ENCODE results near the gene CXCR4.
A peak's percentile ranks its signal among the peaks of the same experiment; 100 is the strongest.

The CXCR4 gene

DNA sequence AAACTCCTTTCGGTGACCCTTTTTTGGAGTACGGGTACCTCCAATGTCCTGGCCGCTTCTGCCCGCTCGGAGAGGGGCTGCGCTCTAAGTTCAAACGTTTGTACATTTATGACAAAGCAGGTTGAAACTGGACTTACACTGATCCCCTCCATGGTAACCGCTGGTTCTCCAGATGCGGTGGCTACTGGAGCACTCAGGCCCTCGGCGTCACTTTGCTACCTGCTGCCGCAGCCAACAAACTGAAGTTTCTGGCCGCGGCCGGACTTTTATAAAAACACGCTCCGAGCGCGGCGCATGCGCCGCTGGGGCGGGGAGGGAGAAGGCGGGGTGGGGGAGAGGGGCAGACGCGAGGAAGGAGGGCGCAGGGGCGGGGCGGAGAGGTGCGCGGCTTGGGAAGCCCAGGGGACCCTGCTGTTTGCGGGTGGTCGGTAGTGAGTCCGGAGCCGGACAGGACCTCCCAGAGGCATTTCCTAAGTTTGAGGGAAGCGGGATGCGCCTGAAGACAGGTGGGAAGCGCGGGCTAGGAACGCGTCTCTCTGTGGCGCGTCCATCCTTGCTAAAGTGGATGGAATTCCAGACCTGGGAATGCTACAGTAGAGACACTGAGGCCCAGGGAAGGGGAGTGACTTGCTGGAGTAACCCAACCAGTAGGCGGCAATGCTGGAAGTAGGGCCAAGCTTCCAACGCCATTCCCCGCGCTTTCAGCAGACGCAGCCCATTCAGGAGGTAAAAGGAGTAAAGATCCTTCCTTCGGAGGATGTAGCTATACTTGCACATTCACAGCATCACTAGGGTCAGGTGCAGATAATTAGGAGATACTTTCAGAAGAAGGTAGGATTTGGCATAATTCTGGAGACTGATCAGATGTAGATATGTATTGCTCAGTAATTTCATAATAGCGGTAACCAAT is at the start of gene CXCR4:
Gene CXCR4 (minus strand): TSS at position 241 of the 910 bp plus-strand sequence. CDS start 89 bp downstream, at position 152.
- H3K4me3 ChIP-seq (ENCODE audit: low read depth, low read length): peak within 1 kb of the TSS; percentile 80
- TF ChIP-seq, protein P1, sequence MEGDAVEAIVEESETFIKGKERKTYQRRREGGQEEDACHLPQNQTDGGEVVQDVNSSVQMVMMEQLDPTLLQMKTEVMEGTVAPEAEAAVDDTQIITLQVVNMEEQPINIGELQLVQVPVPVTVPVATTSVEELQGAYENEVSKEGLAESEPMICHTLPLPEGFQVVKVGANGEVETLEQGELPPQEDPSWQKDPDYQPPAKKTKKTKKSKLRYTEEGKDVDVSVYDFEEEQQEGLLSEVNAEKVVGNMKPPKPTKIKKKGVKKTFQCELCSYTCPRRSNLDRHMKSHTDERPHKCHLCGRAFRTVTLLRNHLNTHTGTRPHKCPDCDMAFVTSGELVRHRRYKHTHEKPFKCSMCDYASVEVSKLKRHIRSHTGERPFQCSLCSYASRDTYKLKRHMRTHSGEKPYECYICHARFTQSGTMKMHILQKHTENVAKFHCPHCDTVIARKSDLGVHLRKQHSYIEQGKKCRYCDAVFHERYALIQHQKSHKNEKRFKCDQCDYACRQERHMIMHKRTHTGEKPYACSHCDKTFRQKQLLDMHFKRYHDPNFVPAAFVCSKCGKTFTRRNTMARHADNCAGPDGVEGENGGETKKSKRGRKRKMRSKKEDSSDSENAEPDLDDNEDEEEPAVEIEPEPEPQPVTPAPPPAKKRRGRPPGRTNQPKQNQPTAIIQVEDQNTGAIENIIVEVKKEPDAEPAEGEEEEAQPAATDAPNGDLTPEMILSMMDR (IDR thresholded peaks at IDR 0.05; ENCODE audit: insufficient read depth, low read depth, low read length, missing control alignments): no peak
- DNase-seq (ENCODE audit: low read depth): peak; percentile 77

DNA sequence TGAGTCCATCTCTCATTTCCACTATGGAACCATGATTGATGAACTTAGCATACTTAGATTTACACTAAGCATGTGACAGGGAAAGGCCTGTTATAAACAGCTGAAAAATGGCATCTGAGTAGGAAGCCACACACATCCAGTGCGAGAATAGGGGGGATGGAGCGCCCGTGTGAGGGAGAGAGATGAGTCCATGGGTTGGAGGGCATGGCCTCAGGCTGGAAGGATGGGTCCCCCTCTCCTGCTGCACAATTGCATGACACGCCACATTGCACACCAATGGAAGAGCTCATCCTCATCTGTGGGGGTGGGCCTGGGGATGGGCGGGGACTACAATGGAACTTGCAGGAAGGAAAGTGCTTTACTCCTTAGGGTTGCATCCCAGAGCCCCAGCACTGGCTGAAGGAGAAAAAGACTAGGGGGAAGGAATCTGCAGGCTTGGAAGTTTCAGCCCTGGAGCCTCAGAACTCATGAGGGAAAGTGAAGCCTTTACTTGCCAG is 46.4 kb upstream of the CXCR4 start:
- TF ChIP-seq, protein P1 (IDR thresholded peaks at IDR 0.05; ENCODE audit: insufficient read depth, low read depth, low read length, missing control alignments): no peak

DNA sequence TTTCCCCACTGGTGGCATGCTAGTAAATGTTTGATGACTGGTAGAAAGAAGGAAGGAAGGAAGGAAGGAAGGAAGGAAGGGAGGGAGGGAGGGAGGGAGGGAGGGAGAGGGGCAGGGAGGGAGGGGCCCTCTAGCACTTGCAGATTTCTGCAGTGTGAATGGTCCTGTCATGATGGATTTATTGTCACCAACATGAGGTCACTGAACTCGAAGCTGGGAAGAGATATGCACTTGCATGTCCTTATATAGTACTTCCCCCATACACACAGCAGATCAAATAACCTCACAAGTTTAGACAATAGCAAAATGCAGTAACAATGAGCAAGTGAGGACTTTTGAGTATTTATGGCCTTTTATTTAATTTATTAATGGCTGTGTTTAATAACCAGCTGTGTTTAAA is 44.5 kb upstream of the CXCR4 start:
- H3K4me3 ChIP-seq (ENCODE audit: low read depth, low read length): no peak overlapping the region
- no peak for DNase-seq (ENCODE audit: low read depth)
- TF ChIP-seq, protein P1 (IDR thresholded peaks at IDR 0.05; ENCODE audit: insufficient read depth, low read depth, low read length, missing control alignments): no peak

More for the DNA sequence above, 46.4 kb upstream of the CXCR4 start:
- DNase-seq (ENCODE audit: low read depth): no peak
- H3K4me3 ChIP-seq (ENCODE audit: low read depth, low read length): no peak overlapping the region

DNA sequence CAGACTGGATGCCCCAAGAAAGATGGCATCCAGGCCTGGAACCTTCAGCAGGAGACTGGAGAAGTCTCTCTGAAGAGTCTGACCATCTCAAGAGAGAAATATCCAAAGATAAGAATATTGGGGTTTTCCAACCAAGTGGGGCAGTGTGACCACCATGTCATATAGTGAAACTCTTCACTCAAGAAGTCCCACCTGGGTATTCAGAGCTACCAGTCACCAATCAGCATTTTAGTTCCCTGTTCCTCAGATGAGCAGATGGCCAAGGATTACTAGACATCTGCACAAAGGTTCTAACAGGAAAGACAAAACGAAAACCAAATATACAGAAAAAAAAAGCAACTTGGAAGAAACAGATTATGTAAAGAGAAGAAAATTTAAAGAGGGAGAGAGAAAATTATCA is 38.5 kb upstream of the CXCR4 start:
- H3K4me3 ChIP-seq (ENCODE audit: low read depth, low read length): no peak overlapping the region
- TF ChIP-seq, protein P1 (IDR thresholded peaks at IDR 0.05; ENCODE audit: insufficient read depth, low read depth, low read length, missing control alignments): no peak
- no peak for DNase-seq (ENCODE audit: low read depth)

DNA sequence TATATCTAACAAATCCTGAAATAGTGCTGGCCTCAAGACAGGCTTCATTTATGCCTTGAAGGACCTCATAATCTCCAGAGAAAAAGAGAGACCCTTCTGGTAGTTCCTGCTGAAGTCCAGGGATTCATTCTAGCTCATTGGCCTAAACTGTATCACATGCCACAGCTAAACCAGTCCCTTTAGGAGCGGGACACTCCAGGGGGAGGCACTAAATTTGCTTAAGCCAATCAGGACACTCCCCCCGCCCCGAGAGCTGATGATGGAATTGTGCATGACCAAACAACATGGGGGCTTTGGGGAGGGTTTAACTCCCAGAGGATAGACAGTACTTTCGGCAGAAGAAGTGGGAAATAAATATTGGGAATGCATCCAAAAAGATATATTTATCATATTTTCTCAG is 36.4 kb upstream of the CXCR4 start:
- DNase-seq (ENCODE audit: low read depth): no peak

DNA sequence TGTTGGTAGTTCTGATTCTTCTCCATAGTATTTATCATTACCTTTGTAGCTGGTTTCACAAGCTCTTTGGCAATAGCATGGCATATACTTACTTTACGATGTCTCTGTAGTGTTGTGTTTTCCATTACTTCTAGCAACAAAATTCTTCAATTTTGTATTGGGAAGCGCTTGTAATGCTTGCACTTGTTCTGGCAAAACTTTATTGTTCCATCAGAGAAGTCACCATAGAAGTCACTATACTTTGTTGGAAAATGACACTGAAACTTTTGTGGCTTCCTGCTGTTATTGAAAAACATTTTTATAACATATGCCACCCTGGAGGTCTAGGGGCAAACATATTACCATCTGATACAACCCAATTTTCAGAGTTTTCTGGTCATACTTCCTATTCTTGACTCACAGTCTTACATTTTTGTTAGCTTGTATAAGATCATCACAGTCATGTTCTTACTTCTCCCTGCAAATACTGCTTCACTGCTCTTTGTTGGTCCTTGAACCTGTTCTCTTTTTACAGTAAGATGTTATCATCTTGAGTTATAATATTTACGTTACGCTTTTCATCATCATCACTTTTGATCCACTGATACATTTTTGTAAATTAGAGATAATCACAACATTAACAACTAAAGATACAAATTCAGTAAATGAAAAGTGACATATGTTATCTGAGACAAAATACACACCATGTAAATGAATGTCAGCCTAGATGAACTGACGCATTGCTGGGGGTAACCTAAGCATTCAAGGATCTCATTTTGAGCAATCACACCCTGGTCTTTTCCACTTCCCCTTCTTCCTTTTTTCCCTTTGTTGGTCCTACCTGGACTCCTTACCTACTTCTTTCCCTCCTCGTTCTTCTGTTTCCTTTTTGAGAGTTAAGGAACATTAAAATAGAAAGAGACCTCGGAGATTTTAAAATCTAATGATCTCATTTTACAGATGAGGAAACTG is 33.3 kb upstream of the CXCR4 start:
- DNase-seq (ENCODE audit: low read depth): no peak
- TF ChIP-seq, protein P1 (IDR thresholded peaks at IDR 0.05; ENCODE audit: insufficient read depth, low read depth, low read length, missing control alignments): no peak
- no peak overlapping the region for H3K4me3 ChIP-seq (ENCODE audit: low read depth, low read length)

More for the DNA sequence above, 36.4 kb upstream of the CXCR4 start:
- no peak overlapping the region for H3K4me3 ChIP-seq (ENCODE audit: low read depth, low read length)
- TF ChIP-seq, protein P1 (IDR thresholded peaks at IDR 0.05; ENCODE audit: insufficient read depth, low read depth, low read length, missing control alignments): no peak
